Measurements from ENCODE around the gene CCL14.

GRCh38 chr17:35977509-35977908 lies 9.0 kb downstream of the CCL14 start:
- TF ChIP-seq CTCF (optimal IDR thresholded peaks at IDR 0.05 in 1 of 3, IDR thresholded peaks at IDR 0.05 in 1 of 3, conservative IDR thresholded peaks at IDR 0.05 in 1 of 3; ENCODE audit: extremely low read depth in 1 of 3, insufficient read depth in 2 of 3, low read length in 3 of 3) (no peak), EZH2 (IDR thresholded peaks at IDR 0.05; ENCODE audit: low read length) (no peak)
